Esophagus squamous epithelium (tissue), 5 donors: ENCODE measurements around the gene TP63. TPM values are rescaled to one million over a fixed set of nuclear protein-coding genes. Genes with fewer than 3 reads are reported as not detected.
"Not testable (repeated sequence)": the region's sequence is repeated elsewhere in the genome, so short reads cannot be mapped to it uniquely, and the experiment has no call there.

Experiments
- DNase-seq: peaks from one replicate; lab custom pipeline; 2025; lab: John Stamatoyannopoulos, UW
- H3K27ac ChIP-seq, 4 donors: fragments of 200-600 bp; sonication (generic); one replicate each; pipeline ENCODE4 v1.5.1; 2016 to 2019; ENCODE audit warnings: mild to moderate bottlenecking in 1 of 4
- H3K27me3 ChIP-seq, 4 donors: fragments of 200-600 bp; sonication (generic); 1 replicate in 3 of 4; 2 replicates in 1 of 4; pipeline versions ENCODE4 v1.5.1 to v1.6.0; 2017 to 2021; ENCODE audit warnings: antibody characterized with exemption in 1 of 4
- H3K36me3 ChIP-seq, 3 donors: fragments of 200-600 bp; sonication (generic); one replicate each; pipeline ENCODE4 v1.5.1; 2016 to 2019
- H3K4me1 ChIP-seq, 3 donors: fragments of 200-600 bp; sonication (generic); one replicate each; pipeline ENCODE4 v1.5.1; 2017 to 2019
- H3K4me3 ChIP-seq, 4 donors: fragments of 200-600 bp; sonication (generic); 1 replicate in 3 of 4; 2 replicates in 1 of 4; pipeline ENCODE4 v1.5.1; 2016 to 2019; ENCODE audit warnings: mild to moderate bottlenecking in 2 of 4, moderate library complexity in 1 of 4
- H3K9me3 ChIP-seq, 3 donors: fragments of 200-600 bp; sonication (generic); one replicate each; pipeline ENCODE4 v1.5.1; 2016 to 2019
- CTCF ChIP-seq, 6 experiments: fragments of 450-650 bp in 4 of 6; fragments of 200-600 bp in 2 of 6; sonication (generic) in 2 of 6; IDR thresholded peaks; one replicate each; pipeline ENCODE4 v1.5.1; 2016 to 2019; ENCODE audit warnings: antibody characterized with exemption in 6 of 6, mild to moderate bottlenecking in 4 of 6, moderate library complexity in 4 of 6
- POLR2A ChIP-seq, 4 donors: fragments of 450-650 bp; IDR thresholded peaks; one replicate each; pipeline ENCODE4 v1.6.1; 2017; ENCODE audit warnings: antibody characterized with exemption in 4 of 4, mild to moderate bottlenecking in 4 of 4, moderate library complexity in 3 of 4
- WGBS, 2 donors: methylation state at CpG; one replicate each; pipeline ENCODE4 v1.1.5; 2018; 5-methylcytosine and 5-hydroxymethylcytosine counted together
- intact Hi-C: fragments of 100-400 bp; cut with DNase I; formaldehyde crosslinking; loops from one replicate; pipeline ENCODE4 v1.15.0; 2022
- total RNA-seq, 4 donors: library from RNA; depleted of rRNA; stranded (reverse); fragments of >200 nt; gene quantifications; one replicate each; pipeline ENCODE4 v1.1.0, GENCODE V29; 2016
- donor health status: DM: yes; HTN: yes; CAD: no.

The TP63 gene
- total RNA-seq, 4 donors from 2014 or later = 111 to 162 (median 137) TPM

GRCh38 chr3:189664311-189664710 is 33.1 kb downstream of the TP63 start:
- Histone ChIP-seq H3K4me1 (no peaks in the 10 kb centered on the region), H3K4me3 (no peak overlapping the region), H3K36me3 (no peaks in the 10 kb centered on the region), H3K27ac (no peak overlapping the region), H3K9me3 (no peaks in the 10 kb centered on the region), H3K27me3 (no peaks in the 10 kb centered on the region)
- no peak for TF ChIP-seq POLR2A (IDR thresholded peaks at IDR 0.05)
- TF ChIP-seq CTCF (IDR thresholded peaks at IDR 0.05) = no peak
- no peak for DNase-seq
- 58 to 62% methylated on average over 1 of the region's 1 CpG for WGBS, 2 donors
- intact Hi-C loops = no loop called here

GRCh38 chr3:189672346-189672745 is 41.2 kb downstream of the TP63 start:
- H3K36me3 ChIP-seq, H3K27ac ChIP-seq, DNase-seq, H3K4me3 ChIP-seq, intact Hi-C loops, H3K27me3 ChIP-seq, H3K9me3 ChIP-seq, H3K4me1 ChIP-seq: not testable (repeated sequence)
- 89 to 96% methylated on average over 3 of the region's 3 CpGs for WGBS, 2 donors

- intact Hi-C loops = no loop called here
- H3K36me3 ChIP-seq = no peaks in the 10 kb centered on the region
- no peaks in the 10 kb centered on the region for H3K4me1 ChIP-seq
- DNase-seq = no peak
- TF ChIP-seq POLR2A (IDR thresholded peaks at IDR 0.05) (no peak), CTCF (IDR thresholded peaks at IDR 0.05) (no peak)
- H3K9me3 ChIP-seq = no peaks in the 10 kb centered on the region
- no peaks in the 10 kb centered on the region for H3K27me3 ChIP-seq
- WGBS, 2 donors = 61 to 74% methylated on average over 2 of the region's 2 CpGs
- no peak overlapping the region for H3K4me3 ChIP-seq
- H3K27ac ChIP-seq = no peak overlapping the region
Observed at GRCh38 chr3:189673535-189673934, 42.3 kb downstream of the TP63 start.

GRCh38 chr3:189674249-189674913 is 43.2 kb downstream of the TP63 start:
- WGBS, 2 donors = 85 to 87% methylated on average over 6 of the region's 6 CpGs
- no peak overlapping the region for H3K27ac ChIP-seq
- no peaks in the 10 kb centered on the region for H3K4me1 ChIP-seq
- H3K36me3 ChIP-seq = no peaks in the 10 kb centered on the region
- H3K9me3 ChIP-seq = no peaks in the 10 kb centered on the region
- no peak for TF ChIP-seq POLR2A (IDR thresholded peaks at IDR 0.05)
- TF ChIP-seq CTCF (IDR thresholded peaks at IDR 0.05) = no peak
- no peak for DNase-seq
- H3K27me3 ChIP-seq = no peaks in the 10 kb centered on the region
- H3K4me3 ChIP-seq = no peak overlapping the region
- intact Hi-C loops = no loop called here

- intact Hi-C loops = no loop called here
- Histone ChIP-seq H3K9me3 (no peaks in the 10 kb centered on the region), H3K27ac (no peak overlapping the region), H3K36me3 (no peaks in the 10 kb centered on the region), H3K27me3 (no peaks in the 10 kb centered on the region), H3K4me1 (no peaks in the 10 kb centered on the region), H3K4me3 (no peak overlapping the region)
- DNase-seq = no peak
- no peak for TF ChIP-seq POLR2A (IDR thresholded peaks at IDR 0.05)
- TF ChIP-seq CTCF (IDR thresholded peaks at IDR 0.05) = no peak
- WGBS, 2 donors = 58 to 72% methylated on average over 4 of the region's 4 CpGs
Observed at GRCh38 chr3:189677667-189678066, 46.5 kb downstream of the TP63 start.

- Histone ChIP-seq H3K27ac (no peak overlapping the region), H3K27me3 (no peaks in the 10 kb centered on the region), H3K36me3 (no peaks in the 10 kb centered on the region), H3K4me3 (no peak overlapping the region), H3K9me3 (no peaks in the 10 kb centered on the region), H3K4me1 (no peaks in the 10 kb centered on the region)
- intact Hi-C loops = no loop called here
- DNase-seq = no peak
- TF ChIP-seq CTCF (IDR thresholded peaks at IDR 0.05) = no peak
- no peak for TF ChIP-seq POLR2A (IDR thresholded peaks at IDR 0.05)
Observed at GRCh38 chr3:189680723-189681122, 49.5 kb downstream of the TP63 start.
